GM19468 (cell line): ENCODE results near the gene KCNJ15.

ENCODE experiments used
- ATAC-seq: cut with Tn5 transposase; IDR thresholded peaks from one replicate; pipeline ENCODE4 v1.9.1; 2021; ENCODE audit warnings: mild to moderate bottlenecking, moderate library complexity, moderate number of reproducible peaks; ENCODE audit not compliant: unreplicated experiment; ENCODE audit errors: extremely low read depth

The KCNJ15 gene

GRCh38 chr21:38321568-38321967, 64.8 kb downstream of the KCNJ15 start:
- ATAC-seq: no peak

- no peak for ATAC-seq
Measured at GRCh38 chr21:38322311-38322950, 65.6 kb downstream of the KCNJ15 start.

- no peak for ATAC-seq
Measured at GRCh38 chr21:38323721-38324531, 67.1 kb downstream of the KCNJ15 start.

GRCh38 chr21:38325216-38325615, 68.4 kb downstream of the KCNJ15 start:
- no peak for ATAC-seq

GRCh38 chr21:38325731-38326420, 69.1 kb downstream of the KCNJ15 start:
- ATAC-seq: no peak

- ATAC-seq: no peak
Measured at GRCh38 chr21:38326429-38326828, 69.6 kb downstream of the KCNJ15 start.

GRCh38 chr21:38326899-38327298, 70.1 kb downstream of the KCNJ15 start:
- no peak for ATAC-seq

GRCh38 chr21:38327984-38328383, 71.2 kb downstream of the KCNJ15 start:
- ATAC-seq: no peak

- ATAC-seq: no peak
Measured at GRCh38 chr21:38329162-38329561, 72.4 kb downstream of the KCNJ15 start.

GRCh38 chr21:38330666-38331065, 73.9 kb downstream of the KCNJ15 start:
- no peak for ATAC-seq

GRCh38 chr21:38333301-38334272, 76.8 kb downstream of the KCNJ15 start:
- ATAC-seq: no peak

- ATAC-seq: no peak
Measured at GRCh38 chr21:38334866-38335265, 78.1 kb downstream of the KCNJ15 start.

GRCh38 chr21:38337793-38338192, 81.0 kb downstream of the KCNJ15 start:
- no peak for ATAC-seq

- ATAC-seq: no peak
Measured at GRCh38 chr21:38340131-38340530, 83.3 kb downstream of the KCNJ15 start.

- no peak for ATAC-seq
Measured at GRCh38 chr21:38341546-38342012, 84.8 kb downstream of the KCNJ15 start.

- ATAC-seq: no peak
Measured at GRCh38 chr21:38342739-38343138, 85.9 kb downstream of the KCNJ15 start.

- no peak for ATAC-seq
Measured at GRCh38 chr21:38343691-38344090, 86.9 kb downstream of the KCNJ15 start.

GRCh38 chr21:38346286-38346685, 89.5 kb downstream of the KCNJ15 start:
- no peak for ATAC-seq

- no peak for ATAC-seq
Measured at GRCh38 chr21:38349111-38349746, 92.4 kb downstream of the KCNJ15 start.
